ENCODE results near the gene TPST2.

- TF ChIP-seq, protein P1, sequence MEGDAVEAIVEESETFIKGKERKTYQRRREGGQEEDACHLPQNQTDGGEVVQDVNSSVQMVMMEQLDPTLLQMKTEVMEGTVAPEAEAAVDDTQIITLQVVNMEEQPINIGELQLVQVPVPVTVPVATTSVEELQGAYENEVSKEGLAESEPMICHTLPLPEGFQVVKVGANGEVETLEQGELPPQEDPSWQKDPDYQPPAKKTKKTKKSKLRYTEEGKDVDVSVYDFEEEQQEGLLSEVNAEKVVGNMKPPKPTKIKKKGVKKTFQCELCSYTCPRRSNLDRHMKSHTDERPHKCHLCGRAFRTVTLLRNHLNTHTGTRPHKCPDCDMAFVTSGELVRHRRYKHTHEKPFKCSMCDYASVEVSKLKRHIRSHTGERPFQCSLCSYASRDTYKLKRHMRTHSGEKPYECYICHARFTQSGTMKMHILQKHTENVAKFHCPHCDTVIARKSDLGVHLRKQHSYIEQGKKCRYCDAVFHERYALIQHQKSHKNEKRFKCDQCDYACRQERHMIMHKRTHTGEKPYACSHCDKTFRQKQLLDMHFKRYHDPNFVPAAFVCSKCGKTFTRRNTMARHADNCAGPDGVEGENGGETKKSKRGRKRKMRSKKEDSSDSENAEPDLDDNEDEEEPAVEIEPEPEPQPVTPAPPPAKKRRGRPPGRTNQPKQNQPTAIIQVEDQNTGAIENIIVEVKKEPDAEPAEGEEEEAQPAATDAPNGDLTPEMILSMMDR (IDR thresholded peaks at IDR 0.05 in 2 of 3, conservative IDR thresholded peaks at IDR 0.05 in 1 of 3; ENCODE audit: borderline replicate concordance in 1 of 3, insufficient read depth in 1 of 3, low read depth in 2 of 3, low read length in 2 of 3), result no peak
- TF ChIP-seq ZBTB33 (IDR thresholded peaks at IDR 0.05; ENCODE audit: extremely low read depth, insufficient replicate concordance, low read length) (no peak), MAX (IDR thresholded peaks at IDR 0.05) (no peak), EZH2phosphoT487 (IDR thresholded peaks at IDR 0.05; ENCODE audit: borderline replicate concordance) (no peak), JUND (IDR thresholded peaks at IDR 0.05) (no peak), POLR2A (IDR thresholded peaks at IDR 0.05; ENCODE audit: borderline replicate concordance, extremely low read depth, insufficient read depth, insufficient read length) (no peak), YY1 (IDR thresholded peaks at IDR 0.05; ENCODE audit: extremely low read depth, insufficient replicate concordance, low read depth, low read length) (no peak), SIN3A (IDR thresholded peaks at IDR 0.05; ENCODE audit: low read depth) (no peak), RAD21 (IDR thresholded peaks at IDR 0.05; ENCODE audit: low read depth) (no peak), REST (IDR thresholded peaks at IDR 0.05; ENCODE audit: low read depth) (no peak), SP1 (IDR thresholded peaks at IDR 0.05; ENCODE audit: low read depth) (no peak), ELF1 (IDR thresholded peaks at IDR 0.05; ENCODE audit: borderline replicate concordance, low read depth) (no peak), EZH2 (IDR thresholded peaks at IDR 0.05) (no peak)
These were observed 7.1 kb upstream of the TPST2 start for GRCh38 chr22:26597026-26597425.

All from HCT116 (cell line).